KMS-11 (cell line): ENCODE results near the gene MRRF.
"Not testable (repeated sequence)": the region's sequence is repeated elsewhere in the genome, so short reads cannot be mapped to it uniquely, and the experiment has no call there.

Source experiments
- H2AFZ ChIP-seq: fragments of 200-600 bp; sonication (generic); 2 replicates; pipeline ENCODE4 v1.6.1; 2016; ENCODE audit warnings: antibody characterized with exemption, mixed run types, low read depth
- H3K27ac ChIP-seq: fragments of 200-600 bp; sonication (generic); 2 replicates; pipeline ENCODE4 v1.6.1; 2016; ENCODE audit warnings: mild to moderate bottlenecking, mixed run types
- H3K27me3 ChIP-seq: fragments of 200-600 bp; sonication (generic); 2 replicates; pipeline ENCODE4 v1.6.1; 2017; ENCODE audit warnings: mild to moderate bottlenecking, low read depth, mixed run types, moderate library complexity; ENCODE audit not compliant: insufficient read depth
- H3K36me3 ChIP-seq: fragments of 200-600 bp; sonication (generic); 2 replicates; pipeline ENCODE4 v1.6.1; 2017; ENCODE audit warnings: mild to moderate bottlenecking, mixed run types; ENCODE audit not compliant: insufficient read depth
- H3K4me1 ChIP-seq: fragments of 200-600 bp; sonication (generic); 2 replicates; pipeline ENCODE4 v1.6.1; 2016; ENCODE audit warnings: mild to moderate bottlenecking, low read depth, mixed run types; ENCODE audit not compliant: poor library complexity, severe bottlenecking
- H3K4me2 ChIP-seq: fragments of 200-600 bp; sonication (generic); 2 replicates; pipeline ENCODE4 v1.7.0; 2016; ENCODE audit warnings: mild to moderate bottlenecking, mixed run types
- H3K4me3 ChIP-seq: fragments of 200-600 bp; sonication (generic); IDR thresholded peaks from 2 replicates; pipeline ENCODE4 v1.6.1; 2017; ENCODE audit warnings: low read depth, low read length, mixed read lengths; ENCODE audit not compliant: insufficient read depth
- H3K79me2 ChIP-seq: fragments of 200-600 bp; sonication (generic); 2 replicates; pipeline ENCODE4 v1.6.1; 2016; ENCODE audit warnings: low read depth, mixed run types; ENCODE audit not compliant: insufficient read depth
- H3K9ac ChIP-seq: fragments of 200-600 bp; sonication (generic); 2 replicates; pipeline ENCODE4 v1.6.1; 2016; ENCODE audit warnings: mild to moderate bottlenecking, mixed run types
- H4K20me1 ChIP-seq: fragments of 200-600 bp; sonication (generic); 2 replicates; pipeline ENCODE4 v1.6.1; 2016; ENCODE audit warnings: mild to moderate bottlenecking, mixed run types; ENCODE audit not compliant: insufficient read depth
- CTCF ChIP-seq: fragments of 200-600 bp; sonication (generic); conservative IDR thresholded peaks from 2 replicates; pipeline ENCODE4 v1.6.1; 2017; ENCODE audit warnings: low read depth, mild to moderate bottlenecking, antibody characterized with exemption, low read length, moderate library complexity, mixed read lengths

Gene MRRF

GRCh38 chr9:122355336-122355875, 90.7 kb downstream of the MRRF start:
- Histone ChIP-seq H2AFZ (no peak overlapping the region), H3K36me3 (no peaks in the 10 kb centered on the region), H3K27ac (no peak overlapping the region), H3K4me3 (no peak overlapping the region), H3K4me1 (no peaks in the 10 kb centered on the region), H4K20me1 (no peaks in the 10 kb centered on the region), H3K27me3 (no peaks in the 10 kb centered on the region), H3K9ac (no peak overlapping the region), H3K79me2 (no peaks in the 10 kb centered on the region), H3K4me2 (no peak overlapping the region)
- TF ChIP-seq CTCF, result no peak

- no peak overlapping the region for H3K9ac ChIP-seq
- H2AFZ ChIP-seq, result no peak overlapping the region
- H3K79me2 ChIP-seq, result no peaks in the 10 kb centered on the region
- no peaks in the 10 kb centered on the region for H3K4me1 ChIP-seq
- H3K27ac ChIP-seq, result no peak overlapping the region
- H3K36me3 ChIP-seq, result no peaks in the 10 kb centered on the region
- H3K4me3 ChIP-seq, result no peak overlapping the region
- no peaks in the 10 kb centered on the region for H4K20me1 ChIP-seq
- TF ChIP-seq CTCF, result no peak
- no peak overlapping the region for H3K4me2 ChIP-seq
- no peaks in the 10 kb centered on the region for H3K27me3 ChIP-seq
Observed at GRCh38 chr9:122356627-122357026, 91.9 kb downstream of the MRRF start.

GRCh38 chr9:122360891-122361290, 96.2 kb downstream of the MRRF start:
- no peaks in the 10 kb centered on the region for H3K4me1 ChIP-seq
- H3K4me3 ChIP-seq, result no peak overlapping the region
- H3K27ac ChIP-seq, result no peak overlapping the region
- H3K79me2 ChIP-seq, result no peaks in the 10 kb centered on the region
- no peak overlapping the region for H3K4me2 ChIP-seq
- no peaks in the 10 kb centered on the region for H3K27me3 ChIP-seq
- H3K36me3 ChIP-seq, result no peaks in the 10 kb centered on the region
- H4K20me1 ChIP-seq, result no peaks in the 10 kb centered on the region
- H2AFZ ChIP-seq, result no peak overlapping the region
- no peak for TF ChIP-seq CTCF
- H3K9ac ChIP-seq, result no peak overlapping the region

- not testable (repeated sequence) for H3K27me3 ChIP-seq, H3K9ac ChIP-seq, H3K79me2 ChIP-seq, H3K4me1 ChIP-seq, H2AFZ ChIP-seq, H4K20me1 ChIP-seq, H3K4me3 ChIP-seq, H3K4me2 ChIP-seq, H3K36me3 ChIP-seq, H3K27ac ChIP-seq
Observed at GRCh38 chr9:122363131-122363530, 98.4 kb downstream of the MRRF start.

GRCh38 chr9:122364117-122364782, 99.6 kb downstream of the MRRF start:
- Histone ChIP-seq H3K27me3 (no peaks in the 10 kb centered on the region), H4K20me1 (no peaks in the 10 kb centered on the region), H3K4me1 (no peaks in the 10 kb centered on the region), H3K79me2 (no peaks in the 10 kb centered on the region), H3K4me3 (no peak overlapping the region), H3K36me3 (no peaks in the 10 kb centered on the region), H3K9ac (no peak overlapping the region), H3K4me2 (no peak overlapping the region), H3K27ac (no peak overlapping the region), H2AFZ (no peak overlapping the region)
- TF ChIP-seq CTCF, result no peak
